Erythroblast (primary cell): Measurements from ENCODE around the gene GPRIN1.

ENCODE experiments used
- GATA1 ChIP-seq: IDR thresholded peaks from 2 replicates; pipeline ENCODE4 v1.6.1; 2011; ENCODE audit warnings: low read depth, mild to moderate bottlenecking, control low read depth, low read length, moderate library complexity
- POLR2A ChIP-seq: IDR thresholded peaks from 2 replicates; pipeline ENCODE4 v1.6.1; 2011; ENCODE audit warnings: mild to moderate bottlenecking, low read length

DNA sequence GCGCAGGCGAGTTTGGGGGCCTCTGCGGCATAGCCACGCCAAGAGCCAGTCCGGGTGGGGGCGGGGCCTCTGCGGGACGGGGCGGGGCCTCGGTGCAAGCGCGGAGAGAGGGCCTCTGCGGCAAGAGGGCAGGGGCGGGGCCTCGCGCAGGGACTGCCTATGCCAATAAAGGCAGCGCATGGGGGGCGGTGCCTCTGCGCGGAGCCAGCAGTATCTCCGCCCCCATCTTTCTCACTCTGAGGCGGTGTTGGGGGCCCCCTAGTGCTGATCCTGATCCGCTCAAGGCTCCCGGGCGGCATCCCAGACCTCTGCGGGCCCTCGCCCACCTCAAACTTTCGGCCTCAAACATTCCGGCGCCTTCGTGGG is 9.2 kb upstream of the GPRIN1 start:
- TF ChIP-seq POLR2A (no peak), GATA1 (no peak)
